WTC11 (cell line): ENCODE data around the gene MOB3A. TPM values are rescaled to one million over a fixed set of nuclear protein-coding genes. Genes with fewer than 3 reads are reported as not detected.

Experiments used
- ATAC-seq: fragments of 200-7000 bp; cut with Tn5 transposase; 2 replicates; pipeline ENCODE4 v1.10.0; 2021; ENCODE audit warnings: mild to moderate bottlenecking, moderate library complexity
- CTCF ChIA-PET: fragments of 300-600 bp; sonication (Branson Sonifier 250); formaldehyde crosslinking; loops from one replicate; lab custom pipeline; 2021; ENCODE audit warnings: antibody characterized with exemption; lab: Charles Lee
- POLR2A ChIA-PET: fragments of 350-600 bp; sonication (Branson Sonifier 250); formaldehyde crosslinking; loops from one replicate; lab custom pipeline; 2021; ENCODE audit warnings: antibody characterized with exemption; lab: Charles Lee
- DNase-seq: peaks from one replicate; pipeline ENCODE4 v3.0.0; 2021; ENCODE audit warnings: low spot score
- H3K27ac Mint-ChIP-seq: 2 replicates; pipeline ENCODE4 v1.8.0; 2021; ENCODE audit warnings: mixed read lengths
- H3K27me3 Mint-ChIP-seq: 2 replicates; pipeline ENCODE4 v1.8.0; 2021; ENCODE audit warnings: low read depth, mild to moderate bottlenecking, moderate library complexity, mixed read lengths
- H3K36me3 Mint-ChIP-seq: 2 replicates; pipeline ENCODE4 v1.8.0; 2021; ENCODE audit warnings: mixed read lengths
- H3K4me1 Mint-ChIP-seq: 2 replicates; pipeline ENCODE4 v1.8.0; 2022; ENCODE audit warnings: mixed read lengths
- H3K4me3 Mint-ChIP-seq: 2 replicates; pipeline ENCODE4 v1.8.0; 2021; ENCODE audit warnings: mild to moderate bottlenecking, moderate library complexity, mixed read lengths
- H3K9me3 Mint-ChIP-seq: 2 replicates; pipeline ENCODE4 v1.8.0; 2021; ENCODE audit warnings: mixed read lengths
- CBFB ChIP-seq: sonication (generic); formaldehyde crosslinking; IDR thresholded peaks from 2 replicates; pipeline ENCODE4 v1.8.1; 2022; ENCODE audit warnings: mild to moderate bottlenecking, low read depth, missing genetic modification reagents
- CREB1 ChIP-seq: sonication (generic); formaldehyde crosslinking; IDR thresholded peaks from 2 replicates; pipeline ENCODE4 v1.8.0; 2023; ENCODE audit warnings: mild to moderate bottlenecking, missing genetic modification reagents
- FOXJ3 ChIP-seq: sonication (generic); formaldehyde crosslinking; IDR thresholded peaks from 2 replicates; pipeline ENCODE4 v1.9.0; 2021; ENCODE audit warnings: missing genetic modification reagents, mild to moderate bottlenecking, borderline replicate concordance
- MYBL2 ChIP-seq: sonication (generic); formaldehyde crosslinking; IDR thresholded peaks from 2 replicates; pipeline ENCODE4 v1.8.1; 2023; ENCODE audit warnings: mild to moderate bottlenecking, moderate library complexity, missing genetic modification reagents
- NR1H2 ChIP-seq: sonication (generic); formaldehyde crosslinking; IDR thresholded peaks from 2 replicates; pipeline ENCODE4 v1.9.0; 2021; ENCODE audit warnings: mild to moderate bottlenecking, moderate library complexity, missing genetic modification reagents
- NR2C2 ChIP-seq: sonication (generic); formaldehyde crosslinking; IDR thresholded peaks from 2 replicates; pipeline ENCODE4 v1.8.0; 2022; ENCODE audit warnings: mild to moderate bottlenecking, missing genetic modification reagents
- OVOL2 ChIP-seq: fragments of 250-450 bp; sonication (Bioruptor Pico); IDR thresholded peaks from 2 replicates; pipeline ENCODE4 v1.9.0; 2021; ENCODE audit warnings: mild to moderate bottlenecking, borderline replicate concordance
- SMAD3 ChIP-seq: sonication (generic); formaldehyde crosslinking; IDR thresholded peaks from 2 replicates; pipeline ENCODE4 v1.8.0; 2022; ENCODE audit warnings: missing genetic modification reagents, mild to moderate bottlenecking, borderline replicate concordance
- TEAD1 ChIP-seq: sonication (generic); formaldehyde crosslinking; IDR thresholded peaks from 2 replicates; pipeline ENCODE4 v1.8.0; 2022; ENCODE audit warnings: mild to moderate bottlenecking, missing genetic modification reagents
- ZBTB21 ChIP-seq: sonication (generic); formaldehyde crosslinking; IDR thresholded peaks from 2 replicates; pipeline ENCODE4 v1.8.1; 2023; ENCODE audit warnings: mild to moderate bottlenecking, missing genetic modification reagents, borderline replicate concordance
- ZNF232 ChIP-seq: sonication (generic); formaldehyde crosslinking; IDR thresholded peaks from 2 replicates; pipeline ENCODE4 v1.8.0; 2022; ENCODE audit warnings: mild to moderate bottlenecking, missing genetic modification reagents
- ZNF263 ChIP-seq: sonication (generic); formaldehyde crosslinking; IDR thresholded peaks from 2 replicates; pipeline ENCODE4 v1.8.1; 2022; ENCODE audit warnings: low read depth, mild to moderate bottlenecking, moderate library complexity, missing genetic modification reagents
- ZNF423 ChIP-seq: fragments of 250-450 bp; sonication (Bioruptor Pico); IDR thresholded peaks from 2 replicates; pipeline ENCODE4 v2.1.2; 2022; ENCODE audit warnings: mild to moderate bottlenecking, moderate library complexity
- total RNA-seq: library from RNA; stranded (reverse); gene quantifications from 3 replicates; pipeline ENCODE4 v1.2.3, GENCODE V29; 2021
- TF ChIP-seq, protein P1 (sequence below): sonication (generic); formaldehyde crosslinking; IDR thresholded peaks from 2 replicates; pipeline ENCODE4 v1.8.1; 2023; ENCODE audit warnings: mild to moderate bottlenecking, missing genetic modification reagents
- TF ChIP-seq, protein P2 (sequence below): sonication (generic); formaldehyde crosslinking; conservative IDR thresholded peaks from 2 replicates; pipeline ENCODE4 v1.8.1; 2023; ENCODE audit warnings: mild to moderate bottlenecking, low read depth, missing genetic modification reagents, moderate library complexity
- TF ChIP-seq, protein P3 (sequence below): fragments of 250-450 bp; sonication (Bioruptor Pico); IDR thresholded peaks from 2 replicates; pipeline ENCODE4 v1.9.0; 2021; ENCODE audit warnings: mild to moderate bottlenecking
- TF ChIP-seq, protein P4 (sequence below): sonication (generic); formaldehyde crosslinking; IDR thresholded peaks from 2 replicates; pipeline ENCODE4 v1.8.0; 2022; ENCODE audit warnings: mild to moderate bottlenecking, missing genetic modification reagents
- TF ChIP-seq, protein P5 (sequence below): fragments of 250-450 bp; sonication (Bioruptor Pico); IDR thresholded peaks from 2 replicates; pipeline ENCODE4 v1.9.0; 2021; ENCODE audit warnings: mild to moderate bottlenecking, borderline replicate concordance
- TF ChIP-seq, protein P6 (sequence below): sonication (generic); formaldehyde crosslinking; IDR thresholded peaks from 2 replicates; pipeline ENCODE4 v1.8.1; 2023; ENCODE audit warnings: mild to moderate bottlenecking, missing genetic modification reagents
- TF ChIP-seq, protein P7 (sequence below): sonication (generic); formaldehyde crosslinking; IDR thresholded peaks from 2 replicates; pipeline ENCODE4 v1.8.0; 2023; ENCODE audit warnings: missing genetic modification reagents

MOB3A gene
- total RNA-seq, 1 experiment from 2014 or later = 8.1 TPM

DNA sequence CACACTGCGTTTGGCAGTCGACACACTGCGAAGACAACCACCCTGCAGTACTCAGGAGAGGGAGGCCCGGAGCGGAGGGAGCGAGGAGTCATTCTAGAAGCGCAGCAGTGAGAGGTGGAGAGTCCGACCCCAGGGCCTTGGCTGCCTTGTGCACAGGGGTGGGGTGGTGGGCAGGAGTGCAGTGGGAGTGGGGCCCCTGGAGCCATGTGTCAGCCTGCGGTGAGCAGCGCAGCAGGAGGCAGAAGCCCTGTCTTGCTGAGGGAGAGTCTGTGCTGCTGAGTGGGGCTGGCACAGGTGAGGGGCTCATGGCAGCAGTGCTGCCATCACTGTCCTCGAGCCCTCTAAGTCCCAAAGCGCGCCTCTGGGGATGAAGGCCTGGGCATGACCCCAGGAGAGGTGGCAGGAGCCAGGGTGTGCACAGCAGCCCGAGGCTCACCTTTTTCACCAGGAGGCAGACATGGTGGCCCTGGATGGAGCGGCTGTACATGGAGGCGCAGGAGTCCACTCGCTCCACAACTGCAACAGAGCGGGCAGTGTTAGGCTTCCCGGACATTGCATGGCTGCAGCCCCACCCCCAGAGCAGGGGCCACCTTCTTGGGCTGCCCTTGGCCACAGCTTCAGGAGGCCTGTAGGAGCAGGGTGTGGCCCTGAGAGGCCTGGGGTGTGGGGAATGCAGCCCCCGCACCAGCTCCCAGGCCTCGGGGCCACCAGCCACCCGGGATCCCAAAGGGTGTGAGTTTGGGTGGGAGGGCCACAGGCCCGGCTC, 12.3 kb upstream of the MOB3A start (continued):
- TF ChIP-seq, protein P1, sequence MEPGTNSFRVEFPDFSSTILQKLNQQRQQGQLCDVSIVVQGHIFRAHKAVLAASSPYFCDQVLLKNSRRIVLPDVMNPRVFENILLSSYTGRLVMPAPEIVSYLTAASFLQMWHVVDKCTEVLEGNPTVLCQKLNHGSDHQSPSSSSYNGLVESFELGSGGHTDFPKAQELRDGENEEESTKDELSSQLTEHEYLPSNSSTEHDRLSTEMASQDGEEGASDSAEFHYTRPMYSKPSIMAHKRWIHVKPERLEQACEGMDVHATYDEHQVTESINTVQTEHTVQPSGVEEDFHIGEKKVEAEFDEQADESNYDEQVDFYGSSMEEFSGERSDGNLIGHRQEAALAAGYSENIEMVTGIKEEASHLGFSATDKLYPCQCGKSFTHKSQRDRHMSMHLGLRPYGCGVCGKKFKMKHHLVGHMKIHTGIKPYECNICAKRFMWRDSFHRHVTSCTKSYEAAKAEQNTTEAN (CRISPR knock-in tag) = no peak
- no peak for TF ChIP-seq OVOL2
- no peak for TF ChIP-seq FOXJ3
- no peak for TF ChIP-seq SMAD3 (CRISPR knock-in tag)
- TF ChIP-seq, protein P2, sequence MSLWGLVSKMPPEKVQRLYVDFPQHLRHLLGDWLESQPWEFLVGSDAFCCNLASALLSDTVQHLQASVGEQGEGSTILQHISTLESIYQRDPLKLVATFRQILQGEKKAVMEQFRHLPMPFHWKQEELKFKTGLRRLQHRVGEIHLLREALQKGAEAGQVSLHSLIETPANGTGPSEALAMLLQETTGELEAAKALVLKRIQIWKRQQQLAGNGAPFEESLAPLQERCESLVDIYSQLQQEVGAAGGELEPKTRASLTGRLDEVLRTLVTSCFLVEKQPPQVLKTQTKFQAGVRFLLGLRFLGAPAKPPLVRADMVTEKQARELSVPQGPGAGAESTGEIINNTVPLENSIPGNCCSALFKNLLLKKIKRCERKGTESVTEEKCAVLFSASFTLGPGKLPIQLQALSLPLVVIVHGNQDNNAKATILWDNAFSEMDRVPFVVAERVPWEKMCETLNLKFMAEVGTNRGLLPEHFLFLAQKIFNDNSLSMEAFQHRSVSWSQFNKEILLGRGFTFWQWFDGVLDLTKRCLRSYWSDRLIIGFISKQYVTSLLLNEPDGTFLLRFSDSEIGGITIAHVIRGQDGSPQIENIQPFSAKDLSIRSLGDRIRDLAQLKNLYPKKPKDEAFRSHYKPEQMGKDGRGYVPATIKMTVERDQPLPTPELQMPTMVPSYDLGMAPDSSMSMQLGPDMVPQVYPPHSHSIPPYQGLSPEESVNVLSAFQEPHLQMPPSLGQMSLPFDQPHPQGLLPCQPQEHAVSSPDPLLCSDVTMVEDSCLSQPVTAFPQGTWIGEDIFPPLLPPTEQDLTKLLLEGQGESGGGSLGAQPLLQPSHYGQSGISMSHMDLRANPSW (CRISPR knock-in tag) = no peak
- TF ChIP-seq, protein P3, sequence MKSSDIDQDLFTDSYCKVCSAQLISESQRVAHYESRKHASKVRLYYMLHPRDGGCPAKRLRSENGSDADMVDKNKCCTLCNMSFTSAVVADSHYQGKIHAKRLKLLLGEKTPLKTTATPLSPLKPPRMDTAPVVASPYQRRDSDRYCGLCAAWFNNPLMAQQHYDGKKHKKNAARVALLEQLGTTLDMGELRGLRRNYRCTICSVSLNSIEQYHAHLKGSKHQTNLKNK (CRISPR knock-in tag) = no peak
- TF ChIP-seq ZNF263 = no peak
- TF ChIP-seq NR1H2 (CRISPR knock-in tag) = no peak
- no peak for TF ChIP-seq NR2C2 (CRISPR knock-in tag)
- TF ChIP-seq CBFB = no peak
- no peak for TF ChIP-seq ZNF423 (CRISPR knock-in tag)
- TF ChIP-seq, protein P4, sequence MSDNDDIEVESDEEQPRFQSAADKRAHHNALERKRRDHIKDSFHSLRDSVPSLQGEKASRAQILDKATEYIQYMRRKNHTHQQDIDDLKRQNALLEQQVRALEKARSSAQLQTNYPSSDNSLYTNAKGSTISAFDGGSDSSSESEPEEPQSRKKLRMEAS (CRISPR knock-in tag) = no peak
- TF ChIP-seq ZNF232 (CRISPR knock-in tag) = no peak
- no peak for TF ChIP-seq TEAD1 (CRISPR knock-in tag)

DNA sequence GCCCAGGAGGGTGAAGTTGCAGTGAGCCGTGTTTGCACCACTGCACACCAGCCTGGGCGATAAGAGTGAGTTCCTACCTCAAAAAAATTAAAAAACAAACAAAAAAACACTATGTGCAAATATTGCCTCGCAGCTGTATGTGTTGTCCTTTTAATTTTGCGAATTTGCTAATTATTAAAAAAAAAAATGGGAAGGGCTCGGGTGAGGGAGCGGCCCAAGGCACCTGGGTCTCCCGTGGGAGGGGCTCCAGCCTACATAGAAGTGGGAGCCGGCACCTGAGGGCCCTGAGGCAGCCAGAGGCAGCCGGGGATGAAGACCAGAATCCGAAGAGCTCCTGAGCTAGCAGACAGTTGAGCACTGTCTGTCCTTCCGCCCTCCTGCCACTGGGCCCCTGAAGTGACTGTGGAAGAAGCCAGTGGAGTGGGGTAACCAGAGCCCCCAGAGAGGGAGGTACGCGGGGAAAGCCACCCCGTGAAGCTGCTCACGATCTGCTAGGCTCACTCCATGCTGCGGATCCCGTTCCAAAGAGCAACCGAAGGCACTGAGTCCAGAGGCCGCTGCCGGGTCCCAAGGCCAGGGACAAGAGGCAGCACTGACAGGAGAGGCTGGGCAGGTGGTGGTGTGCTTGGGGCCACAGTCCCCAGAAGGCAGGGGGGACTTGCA, 7.0 kb upstream of the MOB3A start:
- POLR2A ChIA-PET = no interaction called here
- H3K36me3 Mint-ChIP-seq = peaks cover 63% of the 10 kb centered on the region
- no peak for DNase-seq
- no peak for ATAC-seq
- no peaks in the 10 kb centered on the region for H3K27me3 Mint-ChIP-seq
- H3K4me1 Mint-ChIP-seq = no peaks in the 10 kb centered on the region
- no peak overlapping the region for H3K27ac Mint-ChIP-seq
- peaks cover 28% of the 10 kb centered on the region for H3K9me3 Mint-ChIP-seq
- CTCF ChIA-PET = interaction anchor here (0.9 kb wide), 1 partner anchor 33 kb away, joined by 4 read pairs; no protein-coding TSS in a partner anchor
- H3K4me3 Mint-ChIP-seq = no peak overlapping the region
- TF ChIP-seq CREB1 (CRISPR knock-in tag) = no peak
- no peak for TF ChIP-seq SMAD3 (CRISPR knock-in tag)
- TF ChIP-seq MYBL2 (CRISPR knock-in tag) = no peak
- no peak for TF ChIP-seq ZBTB21 (CRISPR knock-in tag)
- TF ChIP-seq, protein P2 (CRISPR knock-in tag) = no peak
- TF ChIP-seq, protein P5, sequence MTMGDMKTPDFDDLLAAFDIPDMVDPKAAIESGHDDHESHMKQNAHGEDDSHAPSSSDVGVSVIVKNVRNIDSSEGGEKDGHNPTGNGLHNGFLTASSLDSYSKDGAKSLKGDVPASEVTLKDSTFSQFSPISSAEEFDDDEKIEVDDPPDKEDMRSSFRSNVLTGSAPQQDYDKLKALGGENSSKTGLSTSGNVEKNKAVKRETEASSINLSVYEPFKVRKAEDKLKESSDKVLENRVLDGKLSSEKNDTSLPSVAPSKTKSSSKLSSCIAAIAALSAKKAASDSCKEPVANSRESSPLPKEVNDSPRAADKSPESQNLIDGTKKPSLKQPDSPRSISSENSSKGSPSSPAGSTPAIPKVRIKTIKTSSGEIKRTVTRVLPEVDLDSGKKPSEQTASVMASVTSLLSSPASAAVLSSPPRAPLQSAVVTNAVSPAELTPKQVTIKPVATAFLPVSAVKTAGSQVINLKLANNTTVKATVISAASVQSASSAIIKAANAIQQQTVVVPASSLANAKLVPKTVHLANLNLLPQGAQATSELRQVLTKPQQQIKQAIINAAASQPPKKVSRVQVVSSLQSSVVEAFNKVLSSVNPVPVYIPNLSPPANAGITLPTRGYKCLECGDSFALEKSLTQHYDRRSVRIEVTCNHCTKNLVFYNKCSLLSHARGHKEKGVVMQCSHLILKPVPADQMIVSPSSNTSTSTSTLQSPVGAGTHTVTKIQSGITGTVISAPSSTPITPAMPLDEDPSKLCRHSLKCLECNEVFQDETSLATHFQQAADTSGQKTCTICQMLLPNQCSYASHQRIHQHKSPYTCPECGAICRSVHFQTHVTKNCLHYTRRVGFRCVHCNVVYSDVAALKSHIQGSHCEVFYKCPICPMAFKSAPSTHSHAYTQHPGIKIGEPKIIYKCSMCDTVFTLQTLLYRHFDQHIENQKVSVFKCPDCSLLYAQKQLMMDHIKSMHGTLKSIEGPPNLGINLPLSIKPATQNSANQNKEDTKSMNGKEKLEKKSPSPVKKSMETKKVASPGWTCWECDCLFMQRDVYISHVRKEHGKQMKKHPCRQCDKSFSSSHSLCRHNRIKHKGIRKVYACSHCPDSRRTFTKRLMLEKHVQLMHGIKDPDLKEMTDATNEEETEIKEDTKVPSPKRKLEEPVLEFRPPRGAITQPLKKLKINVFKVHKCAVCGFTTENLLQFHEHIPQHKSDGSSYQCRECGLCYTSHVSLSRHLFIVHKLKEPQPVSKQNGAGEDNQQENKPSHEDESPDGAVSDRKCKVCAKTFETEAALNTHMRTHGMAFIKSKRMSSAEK (CRISPR knock-in tag) = no peak
- no peak for TF ChIP-seq NR2C2 (CRISPR knock-in tag)
- TF ChIP-seq, protein P6, sequence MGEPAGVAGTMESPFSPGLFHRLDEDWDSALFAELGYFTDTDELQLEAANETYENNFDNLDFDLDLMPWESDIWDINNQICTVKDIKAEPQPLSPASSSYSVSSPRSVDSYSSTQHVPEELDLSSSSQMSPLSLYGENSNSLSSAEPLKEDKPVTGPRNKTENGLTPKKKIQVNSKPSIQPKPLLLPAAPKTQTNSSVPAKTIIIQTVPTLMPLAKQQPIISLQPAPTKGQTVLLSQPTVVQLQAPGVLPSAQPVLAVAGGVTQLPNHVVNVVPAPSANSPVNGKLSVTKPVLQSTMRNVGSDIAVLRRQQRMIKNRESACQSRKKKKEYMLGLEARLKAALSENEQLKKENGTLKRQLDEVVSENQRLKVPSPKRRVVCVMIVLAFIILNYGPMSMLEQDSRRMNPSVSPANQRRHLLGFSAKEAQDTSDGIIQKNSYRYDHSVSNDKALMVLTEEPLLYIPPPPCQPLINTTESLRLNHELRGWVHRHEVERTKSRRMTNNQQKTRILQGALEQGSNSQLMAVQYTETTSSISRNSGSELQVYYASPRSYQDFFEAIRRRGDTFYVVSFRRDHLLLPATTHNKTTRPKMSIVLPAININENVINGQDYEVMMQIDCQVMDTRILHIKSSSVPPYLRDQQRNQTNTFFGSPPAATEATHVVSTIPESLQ (CRISPR knock-in tag) = no peak
- TF ChIP-seq, protein P7, sequence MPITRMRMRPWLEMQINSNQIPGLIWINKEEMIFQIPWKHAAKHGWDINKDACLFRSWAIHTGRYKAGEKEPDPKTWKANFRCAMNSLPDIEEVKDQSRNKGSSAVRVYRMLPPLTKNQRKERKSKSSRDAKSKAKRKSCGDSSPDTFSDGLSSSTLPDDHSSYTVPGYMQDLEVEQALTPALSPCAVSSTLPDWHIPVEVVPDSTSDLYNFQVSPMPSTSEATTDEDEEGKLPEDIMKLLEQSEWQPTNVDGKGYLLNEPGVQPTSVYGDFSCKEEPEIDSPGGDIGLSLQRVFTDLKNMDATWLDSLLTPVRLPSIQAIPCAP (CRISPR knock-in tag) = no peak
